SK-N-SH treated with all-trans-retinoic acid at 6 μM for 48 hours (cell line): ENCODE data around the gene QSOX2.

Experiments used
- ATAC-seq: fragments of 200-7000 bp; cut with Tn5 transposase; 3 replicates; pipeline ENCODE4 v1.9.1; 2020; ENCODE audit warnings: mild to moderate bottlenecking, moderate library complexity
- ARNTL ChIP-seq: fragments of 450-650 bp; formaldehyde crosslinking; IDR thresholded peaks from 2 replicates; pipeline ENCODE4 v1.5.0; 2020; ENCODE audit warnings: low read depth, mild to moderate bottlenecking, moderate library complexity, borderline replicate concordance
- BACH2 ChIP-seq: fragments of 250-450 bp; sonication (Bioruptor Pico); IDR thresholded peaks from 2 replicates; pipeline ENCODE4 v1.9.0; 2021; ENCODE audit warnings: mild to moderate bottlenecking, borderline replicate concordance
- ESRRG ChIP-seq: fragments of 250-450 bp; sonication (Bioruptor Pico); IDR thresholded peaks from 2 replicates; pipeline ENCODE4 v1.6.1; 2021; ENCODE audit warnings: mild to moderate bottlenecking
- GLIS3 ChIP-seq: fragments of 250-450 bp; sonication (Bioruptor Pico); IDR thresholded peaks from 2 replicates; pipeline ENCODE4 v1.5.0; 2020; ENCODE audit warnings: mild to moderate bottlenecking, moderate library complexity
- ISL1 ChIP-seq: fragments of 250-450 bp; sonication (Bioruptor Pico); IDR thresholded peaks from 2 replicates; pipeline ENCODE4 v2.1.2; 2022; ENCODE audit warnings: mild to moderate bottlenecking, moderate library complexity
- OSR1 ChIP-seq: fragments of 250-450 bp; sonication (Bioruptor Pico); IDR thresholded peaks from 2 replicates; pipeline ENCODE4 v1.8.0; 2022; ENCODE audit warnings: moderate library complexity, mild to moderate bottlenecking, inconsistent platforms
- PPARA ChIP-seq: fragments of 250-450 bp; sonication (Bioruptor Pico); IDR thresholded peaks from 2 replicates; pipeline ENCODE4 v1.5.0; 2020; ENCODE audit warnings: mild to moderate bottlenecking, borderline replicate concordance
- RARB ChIP-seq: fragments of 250-450 bp; sonication (Bioruptor Pico); IDR thresholded peaks from 2 replicates; pipeline ENCODE4 v1.8.0; 2021; ENCODE audit warnings: mild to moderate bottlenecking, moderate library complexity
- SNAI2 ChIP-seq: fragments of 250-450 bp; sonication (Bioruptor Pico); IDR thresholded peaks from 2 replicates; pipeline ENCODE4 v1.5.0; 2020; ENCODE audit warnings: mild to moderate bottlenecking, moderate library complexity
- TCF4 ChIP-seq: fragments of 250-450 bp; sonication (Bioruptor Pico); IDR thresholded peaks from 2 replicates; pipeline ENCODE4 v1.8.0; 2021; ENCODE audit warnings: mild to moderate bottlenecking, moderate library complexity, borderline replicate concordance
- TOX ChIP-seq: fragments of 250-450 bp; sonication (Bioruptor Pico); IDR thresholded peaks from 2 replicates; pipeline ENCODE4 v1.8.0; 2021; ENCODE audit warnings: mild to moderate bottlenecking, moderate library complexity, borderline replicate concordance
- ZC3H10 ChIP-seq: fragments of 250-450 bp; sonication (Bioruptor Pico); IDR thresholded peaks from 2 replicates; pipeline ENCODE4 v1.5.1; 2021; ENCODE audit warnings: mild to moderate bottlenecking, moderate library complexity
- ZFP3 ChIP-seq: fragments of 250-450 bp; sonication (Bioruptor Pico); IDR thresholded peaks from 2 replicates; pipeline ENCODE4 v1.5.0; 2020; ENCODE audit warnings: mild to moderate bottlenecking, moderate library complexity
- ZFP30 ChIP-seq: fragments of 450-650 bp; formaldehyde crosslinking; IDR thresholded peaks from 2 replicates; pipeline ENCODE4 v1.5.0; 2022; ENCODE audit warnings: mild to moderate bottlenecking, moderate library complexity
- ZNF565 ChIP-seq: fragments of 450-650 bp; formaldehyde crosslinking; conservative IDR thresholded peaks from 2 replicates; pipeline ENCODE4 v1.5.0; 2020; ENCODE audit warnings: low read depth, mild to moderate bottlenecking, moderate library complexity
- ZNF70 ChIP-seq: fragments of 450-650 bp; formaldehyde crosslinking; IDR thresholded peaks from 2 replicates; pipeline ENCODE4 v1.5.0; 2020; ENCODE audit warnings: mild to moderate bottlenecking, moderate library complexity
- ZNF8 ChIP-seq: fragments of 450-650 bp; formaldehyde crosslinking; IDR thresholded peaks from 2 replicates; pipeline ENCODE4 v1.5.0; 2020; ENCODE audit warnings: mild to moderate bottlenecking, moderate library complexity
- TF ChIP-seq, protein P1 (sequence below): fragments of 250-450 bp; sonication (Bioruptor Pico); IDR thresholded peaks from 2 replicates; pipeline ENCODE4 v1.8.0; 2021; ENCODE audit warnings: low read depth, mild to moderate bottlenecking, moderate library complexity, borderline replicate concordance
- TF ChIP-seq, protein P2 (sequence below): fragments of 250-450 bp; sonication (Bioruptor Pico); IDR thresholded peaks from 2 replicates; pipeline ENCODE4 v1.5.1; 2020; ENCODE audit warnings: low read depth, mild to moderate bottlenecking, moderate library complexity
- TF ChIP-seq, protein P3 (sequence below): fragments of 250-450 bp; sonication (Bioruptor Pico); IDR thresholded peaks from 2 replicates; pipeline ENCODE4 v1.5.0; 2020; ENCODE audit warnings: mild to moderate bottlenecking, moderate library complexity
- TF ChIP-seq, protein P4 (sequence below): fragments of 250-450 bp; sonication (Bioruptor Pico); IDR thresholded peaks from 2 replicates; pipeline ENCODE4 v1.5.1; 2021; ENCODE audit warnings: mild to moderate bottlenecking, moderate library complexity

QSOX2 gene

DNA sequence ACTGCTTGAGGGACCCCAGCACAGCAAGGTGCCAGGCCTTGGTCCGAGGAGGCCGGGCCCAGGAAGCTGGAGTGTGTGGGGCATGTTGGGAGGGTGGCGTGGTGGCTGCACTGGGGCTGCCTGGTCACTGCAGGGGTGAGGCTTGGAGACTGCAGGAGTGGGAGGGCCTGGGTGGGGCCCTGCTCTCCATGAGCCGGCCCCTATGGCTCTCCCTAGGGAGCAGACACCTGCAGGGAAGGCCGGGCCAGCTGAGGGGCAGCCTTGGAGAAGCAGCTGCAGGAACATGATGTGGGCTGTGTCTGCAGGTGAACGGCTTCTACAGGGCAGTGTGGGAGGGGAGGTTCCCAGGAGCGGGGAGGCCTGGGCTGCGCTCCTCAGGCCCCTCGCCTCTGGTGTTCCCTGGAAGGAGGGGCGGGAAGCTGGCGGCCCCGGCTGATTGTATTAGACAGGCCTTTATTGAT, 85.2 kb downstream of the QSOX2 start:
- ATAC-seq, result no peak; the same call in 2 of the 3 replicates
- TF ChIP-seq BACH2 (CRISPR knock-in tag) (no peak), PPARA (no peak), ZNF565 (no peak), TOX (CRISPR knock-in tag) (no peak), ZFP30 (CRISPR knock-in tag) (no peak), ESRRG (no peak), ZNF8 (CRISPR knock-in tag) (no peak), RARB (CRISPR knock-in tag) (no peak), ARNTL (no peak), ZC3H10 (CRISPR knock-in tag) (no peak), ZNF70 (CRISPR knock-in tag) (no peak)
- TF ChIP-seq, protein P1, sequence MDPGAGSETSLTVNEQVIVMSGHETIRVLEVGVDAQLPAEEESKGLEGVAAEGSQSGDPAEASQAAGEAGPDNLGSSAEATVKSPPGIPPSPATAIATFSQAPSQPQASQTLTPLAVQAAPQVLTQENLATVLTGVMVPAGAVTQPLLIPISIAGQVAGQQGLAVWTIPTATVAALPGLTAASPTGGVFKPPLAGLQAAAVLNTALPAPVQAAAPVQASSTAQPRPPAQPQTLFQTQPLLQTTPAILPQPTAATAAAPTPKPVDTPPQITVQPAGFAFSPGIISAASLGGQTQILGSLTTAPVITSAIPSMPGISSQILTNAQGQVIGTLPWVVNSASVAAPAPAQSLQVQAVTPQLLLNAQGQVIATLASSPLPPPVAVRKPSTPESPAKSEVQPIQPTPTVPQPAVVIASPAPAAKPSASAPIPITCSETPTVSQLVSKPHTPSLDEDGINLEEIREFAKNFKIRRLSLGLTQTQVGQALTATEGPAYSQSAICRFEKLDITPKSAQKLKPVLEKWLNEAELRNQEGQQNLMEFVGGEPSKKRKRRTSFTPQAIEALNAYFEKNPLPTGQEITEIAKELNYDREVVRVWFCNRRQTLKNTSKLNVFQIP (CRISPR knock-in tag), result no peak
- TF ChIP-seq, protein P2, sequence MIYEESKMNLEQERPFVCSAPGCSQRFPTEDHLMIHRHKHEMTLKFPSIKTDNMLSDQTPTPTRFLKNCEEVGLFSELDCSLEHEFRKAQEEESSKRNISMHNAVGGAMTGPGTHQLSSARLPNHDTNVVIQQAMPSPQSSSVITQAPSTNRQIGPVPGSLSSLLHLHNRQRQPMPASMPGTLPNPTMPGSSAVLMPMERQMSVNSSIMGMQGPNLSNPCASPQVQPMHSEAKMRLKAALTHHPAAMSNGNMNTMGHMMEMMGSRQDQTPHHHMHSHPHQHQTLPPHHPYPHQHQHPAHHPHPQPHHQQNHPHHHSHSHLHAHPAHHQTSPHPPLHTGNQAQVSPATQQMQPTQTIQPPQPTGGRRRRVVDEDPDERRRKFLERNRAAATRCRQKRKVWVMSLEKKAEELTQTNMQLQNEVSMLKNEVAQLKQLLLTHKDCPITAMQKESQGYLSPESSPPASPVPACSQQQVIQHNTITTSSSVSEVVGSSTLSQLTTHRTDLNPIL (CRISPR knock-in tag), result no peak
- TF ChIP-seq, protein P3, sequence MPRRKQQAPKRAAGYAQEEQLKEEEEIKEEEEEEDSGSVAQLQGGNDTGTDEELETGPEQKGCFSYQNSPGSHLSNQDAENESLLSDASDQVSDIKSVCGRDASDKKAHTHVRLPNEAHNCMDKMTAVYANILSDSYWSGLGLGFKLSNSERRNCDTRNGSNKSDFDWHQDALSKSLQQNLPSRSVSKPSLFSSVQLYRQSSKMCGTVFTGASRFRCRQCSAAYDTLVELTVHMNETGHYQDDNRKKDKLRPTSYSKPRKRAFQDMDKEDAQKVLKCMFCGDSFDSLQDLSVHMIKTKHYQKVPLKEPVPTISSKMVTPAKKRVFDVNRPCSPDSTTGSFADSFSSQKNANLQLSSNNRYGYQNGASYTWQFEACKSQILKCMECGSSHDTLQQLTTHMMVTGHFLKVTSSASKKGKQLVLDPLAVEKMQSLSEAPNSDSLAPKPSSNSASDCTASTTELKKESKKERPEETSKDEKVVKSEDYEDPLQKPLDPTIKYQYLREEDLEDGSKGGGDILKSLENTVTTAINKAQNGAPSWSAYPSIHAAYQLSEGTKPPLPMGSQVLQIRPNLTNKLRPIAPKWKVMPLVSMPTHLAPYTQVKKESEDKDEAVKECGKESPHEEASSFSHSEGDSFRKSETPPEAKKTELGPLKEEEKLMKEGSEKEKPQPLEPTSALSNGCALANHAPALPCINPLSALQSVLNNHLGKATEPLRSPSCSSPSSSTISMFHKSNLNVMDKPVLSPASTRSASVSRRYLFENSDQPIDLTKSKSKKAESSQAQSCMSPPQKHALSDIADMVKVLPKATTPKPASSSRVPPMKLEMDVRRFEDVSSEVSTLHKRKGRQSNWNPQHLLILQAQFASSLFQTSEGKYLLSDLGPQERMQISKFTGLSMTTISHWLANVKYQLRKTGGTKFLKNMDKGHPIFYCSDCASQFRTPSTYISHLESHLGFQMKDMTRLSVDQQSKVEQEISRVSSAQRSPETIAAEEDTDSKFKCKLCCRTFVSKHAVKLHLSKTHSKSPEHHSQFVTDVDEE, result no peak
- TF ChIP-seq, protein P4, sequence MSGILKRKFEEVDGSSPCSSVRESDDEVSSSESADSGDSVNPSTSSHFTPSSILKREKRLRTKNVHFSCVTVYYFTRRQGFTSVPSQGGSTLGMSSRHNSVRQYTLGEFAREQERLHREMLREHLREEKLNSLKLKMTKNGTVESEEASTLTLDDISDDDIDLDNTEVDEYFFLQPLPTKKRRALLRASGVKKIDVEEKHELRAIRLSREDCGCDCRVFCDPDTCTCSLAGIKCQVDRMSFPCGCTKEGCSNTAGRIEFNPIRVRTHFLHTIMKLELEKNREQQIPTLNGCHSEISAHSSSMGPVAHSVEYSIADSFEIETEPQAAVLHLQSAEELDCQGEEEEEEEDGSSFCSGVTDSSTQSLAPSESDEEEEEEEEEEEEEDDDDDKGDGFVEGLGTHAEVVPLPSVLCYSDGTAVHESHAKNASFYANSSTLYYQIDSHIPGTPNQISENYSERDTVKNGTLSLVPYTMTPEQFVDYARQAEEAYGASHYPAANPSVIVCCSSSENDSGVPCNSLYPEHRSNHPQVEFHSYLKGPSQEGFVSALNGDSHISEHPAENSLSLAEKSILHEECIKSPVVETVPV (CRISPR knock-in tag), result no peak

DNA sequence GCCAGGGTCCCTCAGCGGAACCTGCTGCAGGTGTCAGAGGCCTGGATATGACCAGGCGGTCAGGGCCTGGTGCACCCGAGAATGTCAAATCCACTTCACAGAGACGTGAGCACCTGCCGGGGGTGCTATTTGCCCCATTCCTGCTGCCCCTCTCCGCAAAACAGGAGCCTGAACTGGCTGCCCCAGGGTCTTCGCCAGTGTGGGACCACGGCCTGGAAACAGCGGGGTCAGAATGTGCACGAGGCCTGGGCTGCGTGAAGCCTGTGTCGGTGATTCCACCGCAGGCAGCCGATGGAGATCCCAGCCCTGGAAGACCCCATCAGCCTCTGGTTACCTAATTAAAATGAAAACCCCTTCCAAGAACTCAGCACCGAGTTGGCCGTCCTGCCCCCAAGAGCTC, 85.8 kb downstream of the QSOX2 start:
- ATAC-seq, result no peak
- TF ChIP-seq GLIS3 (CRISPR knock-in tag), result no peak

DNA sequence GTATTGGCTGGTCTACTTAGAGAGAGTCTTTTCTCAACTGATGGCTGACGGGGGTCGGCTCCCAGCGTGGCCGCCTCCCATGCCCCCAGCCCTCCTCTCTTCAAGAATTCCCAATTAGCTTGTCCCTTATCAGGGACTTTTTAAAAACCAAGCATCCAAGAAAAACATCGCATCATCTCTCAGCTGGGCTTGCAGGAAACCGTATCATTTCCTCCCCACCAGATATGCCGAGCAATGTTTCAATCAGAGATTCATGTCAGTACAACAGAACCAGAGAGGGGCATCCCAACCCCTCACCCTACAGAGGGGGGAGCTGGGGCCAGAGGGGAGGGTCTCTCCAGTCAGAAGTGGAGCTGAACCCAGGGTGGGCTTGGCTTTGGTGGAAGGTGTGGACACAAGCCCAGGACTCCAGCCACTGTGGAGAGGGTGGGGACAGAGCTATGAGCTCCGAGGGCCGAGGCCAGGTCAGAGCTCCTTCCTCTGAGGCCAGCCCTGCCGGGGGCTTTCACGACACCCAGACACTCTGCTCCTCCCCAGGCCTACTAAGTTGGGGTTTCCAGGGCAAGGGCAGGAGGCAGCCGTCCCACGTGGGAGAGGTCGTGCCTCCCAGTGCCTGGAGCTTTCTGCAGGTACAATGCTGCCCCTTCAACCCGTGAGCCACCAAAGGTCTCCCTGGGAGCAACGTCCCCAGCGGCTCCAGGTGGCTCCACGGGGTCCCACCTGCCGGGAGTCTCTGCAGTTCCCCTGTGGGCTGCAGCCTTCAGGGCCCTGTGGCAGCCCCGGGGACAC, 87.9 kb downstream of the QSOX2 start:
- TF ChIP-seq, protein P4 (CRISPR knock-in tag), result no peak
- TF ChIP-seq, protein P1 (CRISPR knock-in tag), result no peak
- TF ChIP-seq ARNTL (no peak), OSR1 (no peak), SNAI2 (CRISPR knock-in tag) (no peak), BACH2 (CRISPR knock-in tag) (no peak), PPARA (no peak), RARB (CRISPR knock-in tag) (no peak), ZNF70 (CRISPR knock-in tag) (no peak), ZC3H10 (CRISPR knock-in tag) (no peak), TCF4 (CRISPR knock-in tag) (no peak), ZFP3 (no peak), ISL1 (no peak), ZNF8 (CRISPR knock-in tag) (no peak), TOX (CRISPR knock-in tag) (no peak), GLIS3 (CRISPR knock-in tag) (no peak)
- TF ChIP-seq, protein P3, result no peak
- TF ChIP-seq, protein P2 (CRISPR knock-in tag), result no peak
- no peak for ATAC-seq
